Ovary (tissue), 9 donors: Measurements from ENCODE around the gene PCSK2. TPM values are rescaled to one million over a fixed set of nuclear protein-coding genes. Genes with fewer than 3 reads are reported as not detected.

Experiments
- DNase-seq, 5 donors: peaks; one replicate each; pipeline ENCODE4 v3.0.0-alpha.2; 2019 to 2020
- H3K27ac ChIP-seq, 2 donors: fragments of 200-600 bp; one replicate each; pipeline versions ENCODE4 v1.5.1 to v1.8.0; 2019 to 2022
- H3K27me3 ChIP-seq: fragments of 200-600 bp; one replicate; pipeline ENCODE4 v1.8.0; 2022
- H3K36me3 ChIP-seq: fragments of 200-600 bp; sonication (generic); one replicate; pipeline ENCODE4 v1.5.1; 2019
- H3K4me1 ChIP-seq: one replicate; pipeline ENCODE4 v1.8.1; 2013; ENCODE audit warnings: mild to moderate bottlenecking, moderate library complexity; ENCODE audit not compliant: insufficient read depth
- H3K4me3 ChIP-seq: fragments of 200-600 bp; sonication (generic); one replicate; pipeline ENCODE4 v1.5.1; 2017
- H3K9me3 ChIP-seq, 2 donors: fragments of 200-600 bp in 1 of 2; sonication (generic) in 1 of 2; one replicate each; pipeline versions ENCODE4 v1.5.1 to v1.8.1; 2013 to 2019; ENCODE audit warnings: mild to moderate bottlenecking in 1 of 2, moderate library complexity in 1 of 2
- EP300 ChIP-seq: sonication (generic); formaldehyde crosslinking; IDR thresholded peaks from one replicate; pipeline ENCODE4 v1.6.1; 2017; ENCODE audit warnings: antibody characterized with exemption
- POLR2A ChIP-seq: fragments of 450-650 bp; IDR thresholded peaks from one replicate; pipeline ENCODE4 v1.6.1; 2017; ENCODE audit warnings: antibody characterized with exemption, mild to moderate bottlenecking, moderate library complexity
- WGBS, 3 donors: extraction: QIAGEN DNeasy Blood & Tissue Kit in 1 of 3; methylation state at CpG; one replicate each; pipeline versions ENCODE4 v1.1.5 to v1.1.7; 2013 to 2017; 5-methylcytosine and 5-hydroxymethylcytosine counted together
- intact Hi-C, 4 donors: fragments of 100-400 bp; cut with DNase I; formaldehyde crosslinking; loops; one replicate each; pipeline versions ENCODE4 v1.11.0 to v1.15.1; 2022 to 2023
- polyA plus RNA-seq, 2 donors: library from polyadenylated mRNA; stranded (reverse); fragments of 200-250 nt in 1 of 2; fragments of 350-450 nt in 1 of 2; fragmentation: Illumina TruSeq in 1 of 2; extraction: RNeasy Lipid Tissue Mini Kit (QIAGEN cat#74804) in 1 of 2; gene quantifications; one replicate each; pipeline ENCODE4 v1.2.3, GENCODE V29; 2013 to 2014
- small RNA-seq: library from RNA; depleted of rRNA; stranded (forward); fragments of <200 nt; gene quantifications from one replicate; pipeline ENCODE3, GENCODE V24; 2016
- total RNA-seq, 7 donors: library from RNA; depleted of rRNA in 2 of 7; stranded (reverse); fragments of >200 nt in 2 of 7; fragmentation: NEBNext Ultra II Directional in 3 of 7; extraction: Animal tissue kit (Norgen Biotek cat#: 25700) in 3 of 7; gene quantifications; one replicate each; pipeline versions ENCODE4 v1.1.0 to v1.2.4, GENCODE V29; 2016 to 2023
- TF ChIP-seq, protein P1 (sequence below), 3 donors: fragments of 450-650 bp in 2 of 3; fragments of 200-600 bp in 1 of 3; IDR thresholded peaks; one replicate each; pipeline versions ENCODE4 v1.5.1 to v1.8.0; 2016 to 2022; ENCODE audit warnings: antibody characterized with exemption in 3 of 3, mild to moderate bottlenecking in 1 of 3
- donor health status: DM: no; HTN: no; CAD: no; lungs with moderate emphysema.
- donor health status: DM: no; HTN: no; CAD: no.
- donor health status: Bipolar disorder and iron deficiency.
- donor health status: DM: yes; HTN: yes; CAD: no.
- donor health status: DM: no; HTN: no; CAD: no.
- donor health status: DM: yes; HTN: yes; CAD: no.

The PCSK2 gene
- total and polyA plus RNA-seq, 9 donors = 3.0 to 27.8 (median 6.7) TPM

DNA sequence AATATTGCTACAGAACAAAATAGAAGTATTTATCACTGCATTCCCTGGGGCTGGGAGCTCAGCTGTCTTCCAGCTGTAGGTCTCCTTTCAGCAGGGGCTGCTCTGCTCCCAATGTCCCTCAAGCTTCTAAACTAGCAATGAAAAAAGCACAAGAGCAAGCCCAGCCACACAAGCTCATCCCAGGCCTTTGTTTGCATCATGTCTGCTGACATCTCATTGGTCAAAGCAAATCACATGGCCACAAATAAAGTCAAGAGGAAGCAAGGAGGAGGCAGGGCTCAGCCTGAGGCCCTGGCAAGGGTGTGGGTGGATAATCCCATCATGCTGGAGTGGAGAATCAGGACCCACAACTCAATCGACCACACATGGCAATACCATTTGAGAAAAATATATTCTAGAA lies 306.6 kb downstream of the PCSK2 start:
- Histone ChIP-seq H3K27me3 (no peaks in the 10 kb centered on the region), H3K27ac (no peak overlapping the region), H3K36me3 (no peaks in the 10 kb centered on the region), H3K4me3 (no peak overlapping the region), H3K9me3 (no peaks in the 10 kb centered on the region), H3K4me1 (peaks cover 3% of the 10 kb centered on the region)
- 47 to 63% (median 63%) methylated on average over 1 of the region's 1 CpG for WGBS, 3 donors
- TF ChIP-seq EP300 = no peak
- TF ChIP-seq, protein P1, sequence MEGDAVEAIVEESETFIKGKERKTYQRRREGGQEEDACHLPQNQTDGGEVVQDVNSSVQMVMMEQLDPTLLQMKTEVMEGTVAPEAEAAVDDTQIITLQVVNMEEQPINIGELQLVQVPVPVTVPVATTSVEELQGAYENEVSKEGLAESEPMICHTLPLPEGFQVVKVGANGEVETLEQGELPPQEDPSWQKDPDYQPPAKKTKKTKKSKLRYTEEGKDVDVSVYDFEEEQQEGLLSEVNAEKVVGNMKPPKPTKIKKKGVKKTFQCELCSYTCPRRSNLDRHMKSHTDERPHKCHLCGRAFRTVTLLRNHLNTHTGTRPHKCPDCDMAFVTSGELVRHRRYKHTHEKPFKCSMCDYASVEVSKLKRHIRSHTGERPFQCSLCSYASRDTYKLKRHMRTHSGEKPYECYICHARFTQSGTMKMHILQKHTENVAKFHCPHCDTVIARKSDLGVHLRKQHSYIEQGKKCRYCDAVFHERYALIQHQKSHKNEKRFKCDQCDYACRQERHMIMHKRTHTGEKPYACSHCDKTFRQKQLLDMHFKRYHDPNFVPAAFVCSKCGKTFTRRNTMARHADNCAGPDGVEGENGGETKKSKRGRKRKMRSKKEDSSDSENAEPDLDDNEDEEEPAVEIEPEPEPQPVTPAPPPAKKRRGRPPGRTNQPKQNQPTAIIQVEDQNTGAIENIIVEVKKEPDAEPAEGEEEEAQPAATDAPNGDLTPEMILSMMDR (IDR thresholded peaks at IDR 0.05) = no peak
- no peak for DNase-seq
- intact Hi-C loops = loop anchor here in 2 of 4 donors (10.0 kb wide), 2 partner anchors 361 to 461 kb away; no protein-coding TSS in a partner anchor

DNA sequence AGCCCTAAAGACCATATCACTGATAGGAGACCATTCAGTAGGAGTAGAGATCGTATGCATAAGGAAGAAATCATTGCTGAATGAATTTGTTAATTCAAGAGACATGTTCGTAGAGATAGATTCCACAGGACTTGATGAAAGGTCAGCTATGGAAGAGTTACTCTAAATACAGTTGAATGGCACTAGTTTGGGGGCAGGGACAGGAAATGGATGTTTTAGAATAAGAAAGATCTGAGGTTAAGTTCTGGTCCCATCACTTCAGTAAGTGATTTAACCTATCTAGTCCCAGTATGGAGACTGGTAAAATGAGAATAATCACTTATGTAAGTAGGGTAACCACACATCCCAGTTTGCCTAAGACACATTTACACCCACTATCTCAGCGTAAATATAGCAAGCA lies 307.2 kb downstream of the PCSK2 start:
- no peak for TF ChIP-seq EP300
- TF ChIP-seq, protein P1 (IDR thresholded peaks at IDR 0.05) = no peak
- no peak for TF ChIP-seq POLR2A
- Histone ChIP-seq H3K9me3 (no peaks in the 10 kb centered on the region), H3K36me3 (no peaks in the 10 kb centered on the region), H3K4me1 (peaks cover 3% of the 10 kb centered on the region), H3K4me3 (no peak overlapping the region), H3K27me3 (no peaks in the 10 kb centered on the region), H3K27ac (no peak overlapping the region)
- no peak for DNase-seq
- 92 to 95% (median 92%) methylated on average over 3 of the region's 3 CpGs for WGBS, 3 donors
- intact Hi-C loops = loop anchor here in 2 of 4 donors (10.0 kb wide), 2 partner anchors 361 to 461 kb away; no protein-coding TSS in a partner anchor

Small RNAs within 50 kb of the gene (small RNA-seq; reads per million reads assigned to genes)
- not detected for gene AL359511.1
- not detected for gene RNU1-131P
- not detected for gene RNU6-27P
